GM23248 (cell line): Measurements from ENCODE around the gene FAM204A.

Source experiments
- EZH2 ChIP-seq: fragments of 200-600 bp; sonication (generic); IDR thresholded peaks from 2 replicates; pipeline ENCODE4 v1.6.1; 2018; ENCODE audit warnings: antibody characterized with exemption, mild to moderate bottlenecking; ENCODE audit not compliant: insufficient read depth, poor library complexity, severe bottlenecking
- EZH2phosphoT487 ChIP-seq: fragments of 200-600 bp; sonication (generic); IDR thresholded peaks from 2 replicates; pipeline ENCODE4 v1.6.1; 2018; ENCODE audit warnings: antibody characterized with exemption, moderate library complexity, mild to moderate bottlenecking, low read depth; ENCODE audit not compliant: insufficient read depth

DNA sequence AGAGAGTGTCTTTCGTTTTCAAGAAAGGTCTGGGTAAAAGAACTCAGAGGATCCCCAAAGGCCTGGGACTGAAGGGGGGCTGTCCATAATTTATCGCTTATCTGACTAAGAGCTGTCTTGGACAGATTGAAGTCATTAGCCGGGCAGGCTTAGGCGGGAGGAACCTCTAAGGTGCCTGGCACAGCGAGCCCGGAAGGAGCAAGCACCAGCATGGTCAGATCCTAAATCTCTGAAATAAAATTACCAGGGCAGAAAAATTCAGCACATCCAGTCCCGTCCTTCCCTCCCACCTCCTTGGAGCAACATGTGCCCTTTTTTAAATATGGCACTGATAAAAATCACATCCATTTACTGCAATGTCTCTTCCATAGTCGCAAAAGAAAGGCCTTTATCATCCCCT, 86.8 kb downstream of the FAM204A start:
- TF ChIP-seq EZH2 (no peak), EZH2phosphoT487 (no peak)
